Hair follicular keratinocyte (primary cell): ENCODE results near the gene DLG2. TPM values are rescaled to one million over a fixed set of nuclear protein-coding genes. Genes with fewer than 3 reads are reported as not detected.

Experiments
- total RNA-seq: library from RNA; depleted of rRNA; stranded (reverse); fragments of >200 nt; gene quantifications from 2 replicates; pipeline ENCODE4 v1.2.3, GENCODE V29; 2015

DLG2 gene
- total RNA-seq = 0.08 TPM in 1 of 2 replicates, not detected in the other

DNA sequence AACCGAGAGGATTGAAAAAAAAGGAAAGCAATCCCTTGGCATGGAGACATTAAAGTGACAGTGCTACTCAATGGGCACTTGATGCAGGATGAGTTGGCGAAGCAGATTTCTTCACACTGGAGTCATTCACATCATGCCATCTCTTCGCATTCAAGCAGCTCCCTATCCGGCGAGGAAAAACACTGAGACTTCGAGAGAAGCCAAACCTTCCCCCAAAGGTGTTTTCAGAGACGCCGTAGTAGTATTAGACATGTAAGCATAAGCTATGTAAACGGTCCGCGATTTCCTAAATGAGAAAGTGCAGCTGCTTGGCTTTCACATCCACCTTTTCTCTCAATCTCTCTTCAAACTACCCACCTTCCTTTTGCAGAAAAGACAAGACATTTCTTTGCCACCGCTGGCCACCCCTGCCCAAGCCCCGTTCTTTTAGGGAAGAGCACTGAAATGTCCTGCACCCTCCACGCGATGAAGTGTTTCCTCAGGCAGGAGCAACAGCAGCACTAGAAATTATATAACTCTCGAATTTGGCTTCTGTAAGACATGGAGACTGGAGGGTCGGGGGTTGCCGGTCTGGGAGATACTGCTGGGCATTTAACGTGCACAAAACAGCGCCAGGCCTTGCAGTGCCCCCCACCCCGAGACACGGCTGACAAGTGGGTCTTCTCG, at the start of gene DLG2:
DLG2 (minus strand) TSS at position 13 of the 666 bp plus-strand sequence.

DNA sequence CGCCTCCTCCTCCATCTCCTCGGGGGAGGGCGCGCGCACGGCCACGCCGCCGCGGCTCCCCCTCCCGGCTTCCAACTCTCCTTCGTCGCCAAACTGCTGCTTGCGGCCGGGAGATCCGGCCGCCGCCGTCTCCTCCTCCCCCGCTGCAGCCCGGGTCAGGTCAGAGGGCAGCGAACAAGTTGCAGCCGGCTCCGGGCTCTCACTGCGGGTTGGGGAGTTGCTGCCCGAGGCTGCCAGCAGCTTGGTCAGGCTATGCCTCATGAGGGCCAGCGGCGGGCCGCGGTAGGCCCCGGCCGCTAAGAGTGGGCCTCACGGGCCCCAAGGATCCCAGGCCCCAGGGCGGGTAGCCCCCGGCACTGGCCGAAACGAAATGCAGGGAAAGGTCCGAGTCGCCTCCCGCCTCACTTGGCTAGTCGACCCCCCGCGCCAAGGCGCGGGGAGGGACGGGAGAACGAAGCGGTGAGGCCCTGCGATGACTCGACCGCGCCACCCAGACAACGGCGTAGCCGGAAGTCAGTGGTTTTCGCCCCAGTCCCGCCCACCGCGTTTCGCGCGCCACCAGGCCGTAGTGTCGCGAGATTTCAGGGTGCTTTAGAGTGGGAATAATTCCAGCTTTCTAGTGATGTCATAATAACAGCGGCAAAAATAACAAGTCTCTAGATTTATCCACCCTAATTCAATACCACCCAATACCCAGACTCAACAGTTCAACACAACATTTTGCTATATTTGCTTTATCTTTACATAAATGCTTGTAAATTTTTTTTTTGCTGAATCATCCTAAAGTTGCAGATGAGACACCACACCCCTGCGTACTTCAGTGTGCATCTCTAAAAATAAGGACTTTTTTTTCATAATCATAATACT, 37.7 kb upstream of the DLG2 start, which contains the start of gene CREBZF:
CREBZF (minus strand) TSS at position 515 of the 867 bp plus-strand sequence; CDS start at position 261, 254 bp downstream.

DNA sequence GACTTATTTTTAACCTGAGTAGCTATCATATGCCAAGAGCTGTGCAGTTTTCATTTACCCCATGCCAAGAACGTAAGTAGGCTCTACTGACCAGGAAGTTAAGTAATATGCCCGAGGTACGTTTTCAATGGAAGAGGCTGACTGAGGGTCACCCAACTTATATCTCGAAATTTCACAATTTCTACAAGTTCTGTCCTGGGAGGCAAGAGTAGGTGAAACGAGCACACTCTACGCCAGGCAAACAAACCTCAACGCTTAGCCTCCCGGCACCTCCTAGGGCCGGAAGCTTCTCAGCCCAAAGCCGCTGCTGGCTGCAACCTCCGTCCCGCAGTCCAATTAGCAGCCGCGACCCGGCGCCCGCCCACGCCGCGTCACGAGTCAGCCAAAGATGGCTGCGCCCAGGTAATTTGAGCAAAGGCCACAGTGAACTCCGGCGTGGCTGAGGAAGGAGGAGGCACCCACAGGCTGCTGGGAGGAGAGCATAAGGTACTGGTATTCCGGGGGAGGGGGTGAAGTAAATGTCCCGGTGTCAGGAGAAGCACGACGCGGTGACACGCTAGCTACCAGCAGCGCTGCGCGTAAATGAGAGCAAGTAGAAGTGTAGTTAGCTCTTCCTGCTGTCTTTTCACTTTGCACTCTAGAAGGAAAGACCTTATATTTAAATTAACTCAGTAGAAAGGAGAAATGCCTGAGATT, 20.6 kb upstream of the DLG2 start, which contains the start of gene TMEM126A:
TMEM126A (plus strand) TSS at position 364 of the 696 bp plus-strand sequence. CDS start 2,289 bp downstream, outside the sequence.

DNA sequence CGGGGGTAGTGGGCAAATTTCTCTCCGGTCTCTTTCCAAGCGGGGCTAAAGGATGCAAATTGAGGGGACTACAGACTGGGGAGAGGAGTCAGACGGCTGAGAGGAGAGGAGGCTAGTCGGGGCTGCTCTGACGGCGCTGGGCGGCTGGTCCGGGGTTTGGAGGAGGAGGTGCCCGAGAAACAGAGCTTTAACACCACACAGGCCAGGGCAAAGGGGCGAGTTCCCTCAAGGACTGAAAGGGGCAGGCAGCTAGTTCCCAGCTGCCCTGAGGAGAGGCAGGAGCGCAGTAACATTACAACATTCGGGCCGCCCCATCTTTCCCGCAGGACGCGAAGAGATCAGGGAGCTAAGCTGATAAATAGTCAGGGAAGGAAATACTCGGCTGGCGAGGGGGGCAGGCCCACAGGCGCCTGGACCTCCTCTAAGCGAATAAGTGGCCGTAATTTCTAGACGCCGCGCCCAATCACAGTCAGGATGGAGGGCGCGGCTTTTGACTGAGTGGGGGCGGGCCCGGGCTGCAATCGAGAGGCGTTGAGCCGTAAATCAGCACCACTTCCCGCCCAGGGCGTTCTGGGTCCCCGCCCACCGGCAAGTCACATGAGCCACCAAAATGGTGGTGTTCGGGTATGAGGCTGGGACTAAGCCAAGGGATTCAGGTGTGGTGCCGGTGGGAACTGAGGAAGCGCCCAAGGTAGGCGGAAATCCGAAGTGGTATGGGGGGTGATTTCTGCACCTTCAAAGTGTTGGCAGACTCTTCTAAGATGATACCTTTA, 1.0 kb upstream of the DLG2 start, which contains the start of gene TMEM126B:
TMEM126B (plus strand) TSS at position 596 of the 773 bp plus-strand sequence; CDS start at position 611, 15 bp downstream.

Other genes with a start within 250 kb of the DLG2 start
- gene TMEM126B, start 1.2 kb upstream of the DLG2 start, total RNA-seq = 62.4 and 72.0 TPM in 2 replicates
- gene TMEM126A, start 20.6 kb upstream of the DLG2 start, total RNA-seq = 38.1 and 41.8 TPM in 2 replicates
- 14.0 and 16.6 TPM in 2 replicates for gene CREBZF, start 37.8 kb upstream of the DLG2 start, total RNA-seq
- gene CCDC89, start 58.9 kb upstream of the DLG2 start, total RNA-seq = 0.70 and 0.76 TPM in 2 replicates
- gene SYTL2, start 183.8 kb upstream of the DLG2 start, total RNA-seq = 0.39 and 1.7 TPM in 2 replicates
- gene CCDC83, start 228.0 kb upstream of the DLG2 start, total RNA-seq = not detected in 2 replicates